Adrenal gland (tissue), 12 donors: ENCODE measurements around the gene CDYL. TPM values are rescaled to one million over a fixed set of nuclear protein-coding genes. Genes with fewer than 3 reads are reported as not detected.

Experiments
- DNase-seq, 7 donors: peaks; one replicate each; pipeline ENCODE4 v3.0.0-alpha.2; 2019 to 2020
- H3K27ac ChIP-seq, 5 donors: fragments of 200-600 bp; sonication (generic) in 4 of 5; 1 replicate in 3 of 5; 2 replicates in 2 of 5; pipeline versions ENCODE4 v1.5.1 to v1.8.0; 2016 to 2020; ENCODE audit warnings: mild to moderate bottlenecking in 1 of 5
- H3K27me3 ChIP-seq: fragments of 200-600 bp; 2 replicates; pipeline ENCODE4 v1.8.0; 2021
- H3K36me3 ChIP-seq, 2 donors: fragments of 200-600 bp; replicated peaks in 1 of 2; 1 replicate in 1 of 2; 2 replicates in 1 of 2; pipeline versions ENCODE4 v1.5.1 to v1.8.0; 2018 to 2022
- H3K4me1 ChIP-seq, 2 donors: fragments of 200-600 bp; replicated peaks in 1 of 2; 1 replicate in 1 of 2; 2 replicates in 1 of 2; pipeline versions ENCODE4 v1.5.1 to v1.8.0; 2018 to 2021
- H3K4me3 ChIP-seq, 4 donors: fragments of 200-600 bp; sonication (generic) in 3 of 4; one replicate each; pipeline ENCODE4 v1.5.1; 2016 to 2018
- H3K9me3 ChIP-seq, 3 donors: fragments of 200-600 bp; sonication (generic) in 1 of 3; replicated peaks in 1 of 3; 1 replicate in 2 of 3; 2 replicates in 1 of 3; pipeline versions ENCODE4 v1.5.1 to v1.8.0; 2016 to 2021
- CTCF ChIP-seq, 6 experiments: fragments of 450-650 bp in 4 of 6; fragments of 200-600 bp in 2 of 6; sonication (generic) in 1 of 6; IDR thresholded peaks; 1 replicate in 5 of 6; 2 replicates in 1 of 6; pipeline versions ENCODE4 v1.5.1 to v1.8.0; 2016 to 2021; ENCODE audit warnings: antibody characterized with exemption in 6 of 6, mild to moderate bottlenecking in 2 of 6, moderate library complexity in 1 of 6
- POLR2A ChIP-seq, 2 donors: fragments of 450-650 bp; IDR thresholded peaks; one replicate each; pipeline ENCODE4 v1.6.1; 2017; ENCODE audit warnings: antibody characterized with exemption in 2 of 2, mild to moderate bottlenecking in 2 of 2, moderate library complexity in 1 of 2
- WGBS, 4 donors: extraction: QIAGEN DNeasy Blood & Tissue Kit in 2 of 4; methylation state at CpG; one replicate each; pipeline versions ENCODE4 v1.1.5 to v1.1.7; 2013 to 2017; 5-methylcytosine and 5-hydroxymethylcytosine counted together
- intact Hi-C, 2 donors: fragments of 100-400 bp; cut with DNase I; formaldehyde crosslinking; loops; one replicate each; pipeline versions ENCODE4 v1.14.1 to v1.15.0; 2022 to 2023
- polyA plus RNA-seq, 3 donors: library from polyadenylated mRNA; stranded (reverse); fragments of 200-250 nt in 2 of 3; fragments of 350-450 nt in 1 of 3; fragmentation: Illumina TruSeq in 1 of 3; extraction: RNeasy Lipid Tissue Mini Kit (QIAGEN cat#74804) in 1 of 3; gene quantifications; one replicate each; pipeline ENCODE4 v1.2.3, GENCODE V29; 2013 to 2014
- total RNA-seq, 9 donors: library from RNA; depleted of rRNA in 4 of 9; stranded (reverse); fragments of >200 nt in 4 of 9; fragments of 120-200 nt in 1 of 9; fragmentation: NEBNext Ultra II Directional in 1 of 9; extraction: Animal tissue kit (Norgen Biotek cat#: 25700) in 1 of 9; gene quantifications; one replicate each; pipeline versions ENCODE4 v1.1.0 to v1.2.4, GENCODE V29; 2013 to 2023
- donor health status: healthy with polysubstance abuse.
- donor health status: Bipolar disorder and iron deficiency.
- donor health status: DM: yes; HTN: yes; CAD: no.
- donor health status: DM: no; HTN: no; CAD: no.
- donor health status: DM: no; HTN: no; CAD: no.
- donor health status: DM: yes; HTN: yes; CAD: no.

The CDYL gene
- total and polyA plus RNA-seq, 12 donors = 3.3 to 47.1 (median 24.8) TPM

DNA sequence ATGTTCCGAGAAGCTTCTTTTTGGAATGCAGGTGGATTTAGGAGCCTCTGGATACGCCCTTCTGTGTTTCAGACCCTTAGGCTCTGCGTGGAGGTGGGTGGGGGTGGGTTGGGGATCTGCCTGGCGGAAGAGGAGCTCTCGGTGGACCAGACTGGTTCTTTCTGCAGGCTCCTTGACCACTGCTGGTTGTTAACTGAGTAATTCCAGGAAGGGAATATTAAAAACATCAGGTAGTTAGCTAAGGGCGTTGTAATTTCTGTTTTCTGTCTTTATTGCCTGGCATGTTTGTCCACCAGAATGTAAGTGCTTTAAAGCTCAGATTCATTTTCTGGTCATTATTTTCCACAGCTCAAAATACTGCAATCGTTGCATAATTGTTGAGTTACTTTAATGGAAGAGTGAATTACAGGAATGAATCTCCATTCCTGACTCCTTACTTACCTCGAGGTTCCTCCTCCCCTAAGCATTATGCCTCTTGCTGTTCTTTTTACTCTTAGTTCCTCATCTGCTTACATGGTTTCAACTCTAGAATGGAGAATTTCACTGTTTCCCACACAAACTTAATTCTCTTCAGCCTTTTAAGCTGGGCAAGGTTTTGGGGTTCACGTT, 5.9 kb downstream of the CDYL start:
- Histone ChIP-seq H3K9me3 (no peaks in the 10 kb centered on the region), H3K4me1 (peaks cover 0 to 19% of the 10 kb centered on the region in 2 donors), H3K4me3 (no peak overlapping the region), H3K27ac (no peak overlapping the region), H3K36me3 (no peaks in the 10 kb centered on the region), H3K27me3 (no peaks in the 10 kb centered on the region)
- intact Hi-C loops = no loop called here
- TF ChIP-seq POLR2A (IDR thresholded peaks at IDR 0.05) (no peak), CTCF (IDR thresholded peaks at IDR 0.05) (no peak)
- no peak for DNase-seq
- 71 to 94% (median 85%) methylated on average over 9 of the region's 9 CpGs for WGBS, 4 donors

DNA sequence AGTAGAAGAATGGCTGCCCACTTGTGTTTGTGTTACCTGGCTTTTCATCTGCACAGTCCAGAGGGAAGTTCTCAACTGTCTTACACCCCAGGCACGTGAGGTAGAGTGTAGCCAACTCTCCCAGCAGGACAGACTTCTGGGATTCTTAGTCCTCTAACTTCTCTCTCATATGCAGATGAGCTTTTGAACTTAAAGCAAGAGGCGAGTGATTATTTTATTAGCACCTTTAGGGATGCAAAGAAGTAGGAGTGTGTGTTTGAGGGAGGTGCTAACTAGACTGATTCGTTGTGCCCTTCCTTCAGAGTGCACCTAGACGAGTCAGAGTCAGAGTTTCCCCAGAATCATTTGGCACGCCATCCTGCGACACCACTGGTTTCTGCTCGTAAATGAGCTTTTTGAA, 10.8 kb downstream of the CDYL start:
- Histone ChIP-seq H3K4me3 (no peak overlapping the region), H3K36me3 (no peaks in the 10 kb centered on the region), H3K27me3 (no peaks in the 10 kb centered on the region), H3K4me1 (peaks cover 0 to 4% of the 10 kb centered on the region in 2 donors), H3K9me3 (no peaks in the 10 kb centered on the region), H3K27ac (no peak overlapping the region)
- WGBS, 4 donors = 80 to 91% (median 90%) methylated on average over 7 of the region's 7 CpGs
- DNase-seq = no peak
- intact Hi-C loops = loop anchor here in 1 of 2 donors (5.0 kb wide), 1 partner anchor 145 kb away; no protein-coding TSS in a partner anchor
- TF ChIP-seq CTCF (IDR thresholded peaks at IDR 0.05) = no peak
- TF ChIP-seq POLR2A (IDR thresholded peaks at IDR 0.05) = no peak

DNA sequence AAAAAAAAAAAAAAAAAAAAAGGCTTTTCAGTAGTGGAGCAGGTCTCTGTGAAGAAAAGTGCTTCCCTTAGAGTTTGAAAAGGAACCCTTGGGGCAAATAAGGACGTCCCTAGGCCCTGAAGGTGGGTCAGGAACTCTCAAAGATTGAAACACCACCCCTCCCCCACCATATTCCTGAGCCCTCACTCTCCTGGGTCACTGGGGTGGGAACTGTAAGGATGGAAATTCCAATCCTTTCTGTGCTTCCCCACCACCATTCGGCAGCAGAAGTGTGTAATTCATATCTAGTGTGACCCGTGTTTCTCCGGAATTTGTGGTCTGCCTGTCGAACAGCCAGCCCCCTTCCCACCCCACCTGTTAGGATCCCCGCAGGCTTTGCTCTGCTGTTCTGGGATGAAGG, 12.3 kb downstream of the CDYL start:
- intact Hi-C loops = loop anchor here in 1 of 2 donors (5.0 kb wide), 1 partner anchor 144 kb away; no protein-coding TSS in a partner anchor
- WGBS, 4 donors = 84 to 91% (median 89%) methylated on average over 6 of the region's 6 CpGs
- Histone ChIP-seq H3K36me3 (no peaks in the 10 kb centered on the region), H3K4me3 (no peak overlapping the region), H3K9me3 (no peaks in the 10 kb centered on the region), H3K27me3 (no peaks in the 10 kb centered on the region), H3K4me1 (peaks cover 0 to 4% of the 10 kb centered on the region in 2 donors), H3K27ac (no peak overlapping the region)
- TF ChIP-seq POLR2A (IDR thresholded peaks at IDR 0.05) = no peak
- no peak for TF ChIP-seq CTCF (IDR thresholded peaks at IDR 0.05)
- DNase-seq = no peak

- Histone ChIP-seq H3K27me3 (no peaks in the 10 kb centered on the region), H3K27ac (no peak overlapping the region), H3K36me3 (no peaks in the 10 kb centered on the region), H3K4me3 (no peak overlapping the region), H3K4me1 (peaks cover 0 to 4% of the 10 kb centered on the region in 2 donors), H3K9me3 (no peaks in the 10 kb centered on the region)
- TF ChIP-seq CTCF (IDR thresholded peaks at IDR 0.05) = no peak
- no peak for TF ChIP-seq POLR2A (IDR thresholded peaks at IDR 0.05)
- intact Hi-C loops = loop anchor here in 1 of 2 donors (5.0 kb wide), 1 partner anchor 143 kb away; no protein-coding TSS in a partner anchor
- 87 to 90% (median 88%) methylated on average over 11 to 16 of the region's 16 CpGs for WGBS, 4 donors
- DNase-seq = no peak
These were observed 12.9 kb downstream of the CDYL start for GRCh38 chr6:4788953-4789584.
